LHCN-M2 (cell line): ENCODE results near the gene DRC7. TPM values are rescaled to one million over a fixed set of nuclear protein-coding genes. Genes with fewer than 3 reads are reported as not detected.
"Not testable (repeated sequence)": the region's sequence is repeated elsewhere in the genome, so short reads cannot be mapped to it uniquely, and the experiment has no call there.

Source experiments
- DNase-seq: peaks from one replicate; pipeline ENCODE4 v3.0.0-alpha.2; 2012; ENCODE audit warnings: low read depth
- total RNA-seq: library from RNA; depleted of rRNA; stranded (reverse); fragments of >200 nt; gene quantifications from 2 replicates; pipeline ENCODE4 v1.2.3, GENCODE V29; 2014

The DRC7 gene
- total RNA-seq, 1 experiment from 2014 or later = not detected

DNA sequence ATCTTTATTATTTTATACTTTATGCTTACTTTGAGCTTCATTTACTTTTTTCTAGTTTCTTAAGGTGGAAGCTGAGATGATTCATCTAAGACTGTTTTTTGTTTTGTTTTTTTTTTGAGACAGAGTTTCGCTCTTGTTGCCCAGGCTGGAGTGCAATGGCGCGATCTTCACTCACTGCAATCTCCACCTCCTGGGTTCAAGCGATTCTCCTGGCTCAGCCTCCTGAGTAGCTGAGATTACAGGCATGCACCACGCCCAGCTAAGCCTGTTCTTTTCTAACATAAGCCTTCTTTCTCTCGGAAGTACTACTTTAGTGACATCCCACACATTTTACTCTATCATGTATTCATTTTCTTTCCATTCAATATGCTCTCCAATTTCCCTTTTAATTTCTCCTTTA is 18.0 kb downstream of the DRC7 start:
- DNase-seq = not testable (repeated sequence)

DNA sequence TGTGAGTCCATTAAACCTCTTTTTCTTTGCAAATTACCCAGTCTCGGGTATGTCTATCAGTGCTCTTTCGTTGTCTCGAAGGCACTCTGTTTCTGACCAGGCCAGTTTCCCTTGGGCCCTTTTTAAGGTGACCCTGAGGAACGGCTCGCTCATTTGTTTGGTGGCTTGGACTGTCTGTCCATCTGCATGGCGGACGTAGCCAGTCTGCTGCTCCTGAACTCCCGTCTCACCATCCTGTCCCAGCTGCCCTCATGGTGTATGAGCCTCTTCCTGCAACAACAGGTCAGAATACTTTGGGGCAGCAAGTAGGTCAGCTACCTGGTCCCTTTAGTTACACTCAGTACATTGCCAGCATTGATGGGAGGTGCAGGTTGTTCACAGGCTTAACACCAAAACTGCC is 19.0 kb downstream of the DRC7 start:
- DNase-seq = no peak

GRCh38 chr16:57714047-57714446 is 19.4 kb downstream of the DRC7 start:
- no peak for DNase-seq

DNA sequence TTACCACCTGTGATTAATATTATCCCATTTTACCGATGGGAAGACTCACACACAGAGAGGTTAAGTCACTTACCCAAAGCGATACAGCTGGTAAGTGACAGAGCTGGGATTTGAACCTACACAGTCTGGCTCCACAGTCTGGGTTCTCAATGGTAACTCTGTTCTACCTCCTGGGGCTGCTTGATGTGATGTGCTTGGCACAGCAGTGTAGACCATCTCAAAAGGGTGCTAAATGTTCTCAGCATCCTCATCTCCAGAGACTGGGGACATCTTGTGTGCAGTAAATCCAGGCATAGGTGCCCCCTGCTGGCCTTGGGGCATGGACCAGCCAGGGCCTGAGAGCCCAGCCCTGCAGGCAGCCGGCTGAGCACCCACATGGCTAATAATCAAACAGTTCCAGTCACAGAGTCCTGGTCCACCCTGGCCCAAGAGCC is 25.6 kb downstream of the DRC7 start:
- peak; percentile 43 for DNase-seq

DNA sequence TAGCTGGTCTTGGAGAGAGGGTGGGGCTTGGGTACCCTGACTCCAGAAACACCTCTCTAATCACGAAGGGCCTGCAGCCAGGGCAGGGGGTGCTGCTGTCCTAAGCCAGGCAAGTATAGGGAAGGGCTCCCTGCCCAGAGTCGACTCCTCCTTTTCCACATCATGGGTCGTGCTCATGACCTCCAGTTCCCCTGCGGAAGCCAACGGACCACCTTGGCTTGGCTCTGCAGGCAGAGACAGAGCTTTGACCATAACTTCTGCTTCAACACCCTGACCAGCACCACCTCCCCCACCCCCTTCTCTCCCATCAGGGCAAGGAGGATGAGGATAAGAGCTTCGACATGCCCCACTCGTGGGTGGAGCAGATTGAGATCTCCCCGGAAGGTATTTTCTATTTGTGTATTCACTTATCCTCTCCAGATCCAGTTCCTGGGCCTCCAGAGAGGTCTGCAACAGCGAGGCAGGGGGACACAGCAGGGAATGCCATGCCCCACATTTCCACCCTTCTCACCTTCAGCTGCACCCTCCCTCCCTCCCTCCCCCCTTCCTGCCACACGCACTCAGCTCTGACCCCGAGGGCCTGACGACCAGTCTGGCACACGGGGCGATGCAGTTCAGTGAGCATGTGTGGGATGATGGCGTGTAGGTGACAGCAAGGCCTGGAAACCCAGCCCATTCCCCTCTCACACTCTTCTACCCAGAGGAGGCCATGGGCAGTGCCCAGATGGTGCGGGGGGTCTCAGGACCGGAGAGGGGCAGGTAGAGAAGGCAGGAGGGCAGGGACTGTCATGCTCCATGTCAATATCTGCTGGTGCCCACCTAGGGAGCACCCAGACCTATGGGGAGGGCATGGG is 27.0 kb downstream of the DRC7 start:
- DNase-seq = no peak

DNA sequence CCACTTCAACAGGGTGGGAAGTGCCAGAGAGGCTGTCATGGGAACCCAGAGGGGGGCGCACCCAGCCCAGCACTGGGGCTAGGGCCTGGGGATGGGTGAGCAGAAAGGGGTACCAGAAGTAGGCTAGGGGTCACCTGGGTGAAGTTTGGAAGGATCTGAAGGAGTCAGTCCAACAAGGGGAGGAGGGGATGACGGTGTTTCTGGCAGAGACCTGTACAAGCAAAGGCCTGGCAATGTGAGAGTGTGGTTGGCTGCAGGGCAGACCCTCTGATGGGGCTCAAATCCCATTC is 27.5 kb downstream of the DRC7 start:
- DNase-seq = no peak

- DNase-seq = no peak
These were observed 28.0 kb downstream of the DRC7 start for GRCh38 chr16:57722651-57723050.

DNA sequence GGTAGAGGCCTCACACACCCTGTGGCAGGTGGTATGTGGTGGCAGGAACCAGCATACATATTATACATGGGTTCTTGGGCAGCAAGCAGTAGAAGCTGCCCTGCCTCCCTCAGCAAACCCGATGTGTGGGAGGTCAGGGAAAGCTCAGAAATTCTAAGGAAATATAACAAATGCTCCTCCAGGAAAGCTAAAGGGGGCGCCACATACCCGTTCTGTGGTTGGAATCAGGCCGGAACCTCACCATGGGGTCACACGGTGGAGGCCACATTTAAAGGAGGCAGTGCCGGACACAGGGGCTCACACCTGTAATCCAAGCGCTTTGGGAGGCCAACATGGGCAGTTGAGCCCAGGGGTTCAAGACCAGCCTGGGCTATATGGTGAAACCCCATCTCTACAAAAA is 28.6 kb downstream of the DRC7 start:
- no peak for DNase-seq

GRCh38 chr16:57724531-57724930 is 29.9 kb downstream of the DRC7 start:
- no peak for DNase-seq

GRCh38 chr16:57725151-57725550 is 30.5 kb downstream of the DRC7 start:
- no peak for DNase-seq

GRCh38 chr16:57725554-57725953 is 30.9 kb downstream of the DRC7 start:
- no peak for DNase-seq

GRCh38 chr16:57725976-57726375 is 31.4 kb downstream of the DRC7 start:
- DNase-seq = no peak

- DNase-seq = no peak
These were observed 31.9 kb downstream of the DRC7 start for GRCh38 chr16:57726433-57726947.

- DNase-seq = no peak
These were observed 33.0 kb downstream of the DRC7 start for GRCh38 chr16:57727610-57728009.

DNA sequence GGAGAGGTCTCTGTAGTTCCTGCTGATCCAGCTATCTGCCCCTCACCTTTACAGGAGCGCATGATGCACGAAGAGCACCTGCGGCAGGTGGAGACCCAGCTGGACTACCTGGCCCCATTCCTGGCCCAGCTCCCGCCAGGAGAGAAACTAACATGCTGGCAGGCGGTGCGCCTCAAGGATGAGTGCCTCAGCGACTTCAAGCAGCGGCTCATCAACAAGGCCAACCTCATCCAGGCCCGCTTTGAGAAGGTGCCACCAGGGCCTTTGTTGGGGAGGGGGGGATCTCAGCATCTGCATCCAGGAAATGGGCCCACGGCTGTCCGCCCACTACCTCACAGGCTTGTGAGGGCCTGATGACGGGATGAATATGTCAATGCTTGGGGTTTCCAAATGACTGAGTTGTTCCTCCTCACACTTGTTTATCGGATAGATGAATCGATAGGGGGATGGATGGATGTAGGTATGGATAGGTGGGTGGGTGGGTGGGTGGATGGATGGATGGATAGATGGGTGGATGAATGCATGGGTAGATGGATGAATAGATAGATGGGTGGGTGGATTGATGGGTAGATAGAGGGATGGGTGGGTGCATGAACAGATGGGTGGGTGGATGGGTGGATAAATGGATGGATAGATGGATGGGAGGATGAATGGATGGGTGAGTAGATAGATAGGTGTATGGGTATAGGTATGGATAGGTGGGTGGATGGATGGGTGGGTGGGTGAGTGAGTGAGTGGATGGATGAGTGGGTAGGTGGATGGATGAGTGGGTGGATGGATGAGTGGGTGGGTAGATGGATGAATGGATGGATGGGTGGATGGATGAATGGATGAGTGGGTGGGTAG is 34.0 kb downstream of the DRC7 start:
- no peak for DNase-seq

DNA sequence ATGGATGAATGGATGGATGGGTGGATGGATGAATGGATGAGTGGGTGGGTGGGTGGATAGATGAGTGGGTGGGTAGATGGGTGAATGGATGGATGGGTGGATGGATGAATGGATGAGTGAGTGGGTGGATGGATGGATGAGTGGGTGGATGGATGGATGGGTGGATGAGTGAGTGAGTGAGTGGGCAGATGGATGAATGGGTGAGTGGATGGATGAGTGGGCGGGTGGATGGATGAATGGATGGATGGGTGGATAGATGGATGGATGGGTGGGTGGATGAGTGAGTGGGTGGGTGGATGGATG is 34.5 kb downstream of the DRC7 start:
- no peak for DNase-seq

DNA sequence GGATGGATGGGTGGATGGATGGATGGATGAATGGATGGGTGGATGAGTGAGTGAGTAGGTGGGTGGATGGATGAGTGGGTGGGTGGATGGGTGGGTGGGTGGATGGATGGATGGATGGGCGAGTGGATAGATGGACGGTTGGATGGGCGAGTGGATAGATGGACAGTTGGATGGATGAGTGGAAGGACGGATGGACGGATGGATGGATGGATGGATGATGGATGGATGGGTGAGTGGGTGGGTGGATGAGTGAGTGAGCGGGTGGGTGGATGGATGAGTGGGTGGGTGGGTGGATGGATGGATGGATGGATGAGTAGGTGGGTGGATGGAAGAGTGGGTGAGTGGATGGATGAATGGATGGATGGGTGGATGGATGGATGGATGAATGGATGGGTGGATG is 35.2 kb downstream of the DRC7 start:
- DNase-seq = not testable (repeated sequence)

DNA sequence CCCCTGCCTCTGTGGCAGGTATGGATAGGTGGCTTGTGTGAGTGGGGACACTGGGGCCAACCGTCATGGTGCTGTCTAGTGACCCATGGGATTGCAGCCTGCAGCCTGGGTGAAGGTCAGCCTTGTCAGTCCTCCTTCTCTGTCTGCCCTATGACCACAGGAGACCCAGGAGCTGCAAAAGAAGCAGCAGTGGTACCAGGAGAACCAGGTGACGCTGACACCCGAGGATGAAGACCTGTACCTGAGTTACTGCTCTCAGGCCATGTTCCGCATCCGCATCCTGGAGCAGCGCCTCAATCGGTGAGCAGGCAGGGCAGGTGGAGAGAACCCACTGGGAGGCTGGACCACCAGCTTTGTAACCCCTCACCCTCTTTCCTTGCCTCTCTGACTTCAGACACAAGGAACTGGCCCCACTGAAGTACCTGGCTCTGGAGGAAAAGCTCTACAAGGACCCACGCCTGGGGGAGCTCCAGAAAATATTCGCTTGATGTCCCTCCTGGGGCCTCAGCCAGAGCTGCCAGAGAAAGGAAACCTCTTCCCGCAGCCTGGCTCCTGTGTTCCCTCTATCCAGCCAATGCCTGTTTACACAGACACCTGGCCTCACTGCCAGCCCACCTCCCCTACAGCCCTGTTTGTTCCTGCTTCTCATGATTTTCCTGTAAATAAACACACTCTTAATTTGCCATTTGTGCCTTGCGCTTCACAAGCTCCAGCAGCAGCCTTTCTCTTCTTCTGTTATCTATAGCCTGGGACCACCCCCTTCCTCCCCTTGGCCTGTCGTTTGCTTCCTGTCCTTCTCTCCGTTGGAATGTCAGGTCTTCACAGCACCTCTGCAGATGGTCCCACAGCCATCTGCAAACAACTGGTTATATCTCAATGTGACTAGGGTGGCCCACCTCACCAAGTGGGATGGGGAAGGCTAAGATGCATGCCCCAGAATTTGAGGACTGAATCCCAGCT is 36.4 kb downstream of the DRC7 start:
- no peak for DNase-seq

DNA sequence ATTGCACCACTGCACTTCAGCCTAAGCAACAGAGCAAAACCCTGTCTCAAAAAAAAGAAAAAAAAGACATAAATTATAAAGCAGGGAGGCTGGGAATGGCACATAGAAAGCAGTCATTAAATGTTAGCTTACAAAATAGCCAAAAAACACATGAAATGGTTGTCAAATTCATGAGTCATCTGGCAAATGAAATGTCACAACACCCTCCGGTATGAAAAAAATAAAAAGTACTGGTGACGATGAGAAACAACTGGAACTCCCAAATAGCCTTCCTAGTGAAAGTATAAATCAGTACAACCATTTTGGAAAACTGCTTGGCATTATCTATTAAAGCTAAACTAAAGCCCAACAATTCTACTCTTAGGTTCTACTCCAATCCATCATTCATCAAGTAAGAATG is 37.4 kb downstream of the DRC7 start:
- DNase-seq = peak; percentile 76

- no peak for DNase-seq
These were observed 38.1 kb downstream of the DRC7 start for GRCh38 chr16:57732714-57733113.

- no peak for DNase-seq
These were observed 39.8 kb downstream of the DRC7 start for GRCh38 chr16:57734308-57734924.
